CD4-positive, alpha-beta T cell treated with Interleukin-4 for 4 hours (primary cell): ENCODE results near the gene DNAJC11.
A peak's percentile ranks its signal among the peaks of the same experiment; 100 is the strongest.
"Not testable (repeated sequence)": the region's sequence is repeated elsewhere in the genome, so short reads cannot be mapped to it uniquely, and the experiment has no call there.

Source experiments
- DNase-seq: peaks from one replicate; pipeline ENCODE4 v3.0.0-alpha.2; 2020

Gene DNAJC11

DNA sequence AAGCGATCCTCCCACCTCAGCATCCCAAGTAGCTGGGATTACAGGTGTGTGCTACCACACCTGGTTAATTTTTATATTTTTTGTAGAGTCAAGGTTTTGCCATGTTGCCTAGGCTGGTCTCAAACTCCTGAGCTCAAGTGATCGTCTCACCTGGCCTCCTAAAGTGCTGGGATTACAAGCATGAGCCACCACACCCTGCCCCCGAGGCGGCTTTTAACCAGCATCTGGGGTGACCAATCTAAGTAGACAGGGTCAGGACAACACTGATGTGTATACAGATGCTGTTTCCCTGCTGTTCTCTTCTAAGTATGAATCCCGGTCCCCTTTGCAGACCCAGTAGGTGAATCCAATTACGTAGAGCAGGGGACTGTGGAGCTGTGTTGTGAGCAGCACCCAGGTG is 53.1 kb downstream of the DNAJC11 start:
- no peak for DNase-seq

DNA sequence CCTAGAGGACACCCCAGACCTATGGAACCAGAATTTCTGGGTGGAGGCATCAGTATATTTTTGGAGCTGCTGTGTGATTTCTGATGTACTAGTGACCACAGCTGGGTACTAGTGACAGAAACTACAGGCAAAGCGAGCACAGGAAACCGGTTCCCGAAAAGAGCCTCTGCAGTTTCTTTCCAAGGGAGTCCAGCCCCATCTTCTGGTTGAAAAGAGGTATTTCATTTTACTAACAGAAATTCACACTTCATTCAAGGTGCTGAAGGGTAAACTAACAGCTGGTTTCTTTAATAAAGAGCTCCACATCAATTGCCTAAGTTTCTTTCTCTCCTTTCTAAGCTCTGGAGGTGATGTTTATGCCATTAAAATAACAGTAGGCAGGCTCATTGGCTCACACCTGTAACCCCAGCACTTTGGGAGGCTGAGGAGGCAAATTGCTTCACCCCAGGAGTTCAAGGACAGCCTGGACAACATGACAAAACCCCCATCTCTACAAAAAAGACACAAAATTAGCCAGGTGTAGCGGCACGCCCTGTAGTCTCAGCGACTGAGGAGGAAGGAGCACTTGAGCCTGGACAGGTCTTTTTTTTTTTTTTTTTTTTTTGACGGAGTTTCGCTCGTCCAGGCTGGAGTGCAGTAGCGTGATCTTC is 55.0 kb downstream of the DNAJC11 start:
- peak; percentile 58 for DNase-seq

DNA sequence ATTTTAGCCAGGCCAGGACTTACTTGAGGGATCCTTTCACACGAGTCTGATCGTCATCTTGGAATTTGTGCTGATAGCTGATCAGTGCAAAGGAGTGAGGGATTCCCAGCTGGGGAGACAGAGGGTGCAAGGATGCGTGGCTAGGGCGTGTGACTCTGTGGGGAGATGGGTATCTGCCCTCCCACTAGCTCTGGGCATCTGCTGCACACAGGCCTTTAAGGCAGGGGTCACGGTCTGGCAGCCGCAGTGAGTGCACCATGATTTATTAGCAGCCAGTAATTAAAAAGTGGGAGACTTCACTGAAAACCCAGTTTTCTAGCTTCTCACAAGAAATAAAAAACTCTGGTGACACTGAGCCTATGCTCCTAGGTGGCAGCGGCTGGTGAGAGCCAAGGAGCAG is 56.6 kb downstream of the DNAJC11 start:
- DNase-seq: no peak

DNA sequence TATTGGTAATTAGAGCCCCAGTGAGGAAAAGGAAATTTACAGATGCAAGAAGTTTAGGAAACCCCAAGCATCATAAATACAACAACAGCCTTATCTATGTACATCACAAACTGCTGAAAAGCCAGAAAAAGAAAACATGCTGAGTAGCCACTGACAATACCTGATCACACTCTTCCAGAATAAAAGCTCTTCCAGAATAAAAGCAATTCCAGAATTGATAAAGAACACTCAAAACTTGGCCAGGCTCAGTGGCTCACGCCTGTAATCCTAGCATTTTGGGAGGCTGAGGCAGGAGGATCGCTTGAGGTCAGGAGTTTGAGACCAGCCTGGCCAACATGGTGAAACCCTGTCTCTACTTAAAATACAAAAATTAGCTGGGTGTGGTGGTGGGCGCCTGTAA is 60.7 kb downstream of the DNAJC11 start:
- DNase-seq: not testable (repeated sequence)

DNA sequence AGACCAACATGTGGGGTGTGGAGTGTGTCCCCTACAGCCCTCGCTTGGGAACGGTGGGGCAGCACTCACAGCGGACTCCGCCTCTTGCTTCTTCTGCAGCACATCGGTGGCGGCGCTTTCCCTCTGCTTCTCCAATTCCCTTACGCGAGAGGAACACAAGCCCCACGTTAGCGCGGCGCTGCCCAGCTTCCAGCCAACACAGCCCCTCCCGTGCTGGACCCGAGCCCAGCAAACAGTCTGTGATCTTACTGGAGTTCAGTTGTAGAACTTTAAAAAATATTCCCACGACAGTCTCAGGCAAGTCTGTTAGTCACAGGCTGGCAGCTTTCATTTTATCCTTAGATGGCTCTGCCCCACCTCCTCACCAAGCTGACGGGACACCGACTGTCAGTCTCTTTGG is 63.4 kb downstream of the DNAJC11 start:
- no peak for DNase-seq

DNA sequence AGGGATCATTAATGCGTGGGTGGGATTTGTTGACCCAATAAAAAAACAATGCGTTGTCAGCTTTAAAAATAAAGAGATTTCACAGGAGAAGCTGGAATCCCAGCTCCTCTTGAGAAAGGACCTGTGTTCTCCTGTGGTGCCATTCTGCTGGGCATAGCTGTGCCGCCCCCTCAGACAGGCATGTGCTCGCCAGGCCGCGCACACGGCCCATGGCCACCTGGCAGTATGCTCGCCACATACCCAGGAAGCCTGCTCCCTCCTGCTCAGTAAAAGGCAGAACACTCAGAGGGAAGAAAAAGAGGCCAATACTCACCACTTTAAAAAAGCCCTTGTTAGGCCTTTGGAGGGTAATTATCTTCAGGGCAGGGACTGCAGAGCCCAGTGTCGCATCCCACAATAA is 63.8 kb downstream of the DNAJC11 start:
- DNase-seq: no peak

DNA sequence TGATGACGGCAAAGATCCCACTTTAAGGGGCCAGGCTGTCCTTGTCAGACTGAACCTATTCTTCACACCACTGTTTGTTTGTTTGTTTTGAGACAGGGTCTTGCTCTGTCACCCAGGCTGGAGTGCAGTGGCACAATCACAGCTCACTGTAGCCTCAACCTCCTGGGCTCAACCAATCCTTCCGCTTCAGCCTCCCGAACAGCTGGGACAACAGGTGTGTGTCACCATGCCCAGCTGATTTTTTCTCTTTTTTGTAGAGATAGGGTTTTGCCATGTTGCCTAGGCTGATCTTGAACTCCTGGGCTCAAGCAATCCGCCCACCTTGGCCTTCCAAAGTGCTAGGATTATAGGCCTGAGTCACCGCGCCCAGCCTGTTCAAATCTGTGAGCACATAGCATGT is 64.8 kb downstream of the DNAJC11 start:
- DNase-seq: not testable (repeated sequence)

DNA sequence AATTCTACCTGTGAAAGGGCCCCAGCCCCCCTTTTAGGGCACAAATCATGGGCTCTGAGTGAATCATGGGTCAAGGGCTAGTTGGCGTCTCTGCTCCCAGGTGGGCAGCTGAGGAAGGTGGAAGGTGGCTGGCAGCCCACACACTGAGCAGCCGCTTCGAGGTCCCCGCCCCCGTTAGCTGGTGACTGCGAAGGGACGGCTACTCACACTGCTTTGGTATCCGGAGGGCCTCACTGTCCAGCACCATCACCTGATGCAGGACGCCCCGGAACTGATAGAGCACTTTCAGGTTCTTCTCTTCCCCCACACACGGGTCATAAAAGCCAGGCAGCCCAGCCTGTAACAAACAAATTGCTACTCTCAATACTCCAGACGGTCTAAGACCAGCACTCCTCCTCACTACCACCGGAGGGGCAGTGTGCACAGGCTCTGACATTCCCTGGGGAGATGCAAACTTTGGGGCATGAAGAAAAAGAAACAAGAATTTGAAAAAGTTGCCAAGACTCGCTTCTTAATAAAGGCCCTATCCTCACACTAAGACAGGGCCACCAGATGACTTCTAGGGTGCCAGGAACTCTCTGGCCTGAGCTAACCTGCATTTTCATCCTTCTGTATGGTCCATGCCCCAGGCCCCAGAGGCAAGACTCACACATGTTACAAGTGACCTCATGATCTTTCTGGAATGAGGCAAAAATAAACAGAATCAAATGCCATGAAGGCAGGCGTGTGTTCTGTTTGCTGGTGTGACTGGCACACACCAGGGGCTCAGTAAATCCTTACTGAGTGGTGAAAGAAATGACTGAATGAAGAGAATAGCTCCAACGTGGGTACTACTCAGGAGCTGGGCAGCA is 65.5 kb downstream of the DNAJC11 start:
- DNase-seq: no peak

DNA sequence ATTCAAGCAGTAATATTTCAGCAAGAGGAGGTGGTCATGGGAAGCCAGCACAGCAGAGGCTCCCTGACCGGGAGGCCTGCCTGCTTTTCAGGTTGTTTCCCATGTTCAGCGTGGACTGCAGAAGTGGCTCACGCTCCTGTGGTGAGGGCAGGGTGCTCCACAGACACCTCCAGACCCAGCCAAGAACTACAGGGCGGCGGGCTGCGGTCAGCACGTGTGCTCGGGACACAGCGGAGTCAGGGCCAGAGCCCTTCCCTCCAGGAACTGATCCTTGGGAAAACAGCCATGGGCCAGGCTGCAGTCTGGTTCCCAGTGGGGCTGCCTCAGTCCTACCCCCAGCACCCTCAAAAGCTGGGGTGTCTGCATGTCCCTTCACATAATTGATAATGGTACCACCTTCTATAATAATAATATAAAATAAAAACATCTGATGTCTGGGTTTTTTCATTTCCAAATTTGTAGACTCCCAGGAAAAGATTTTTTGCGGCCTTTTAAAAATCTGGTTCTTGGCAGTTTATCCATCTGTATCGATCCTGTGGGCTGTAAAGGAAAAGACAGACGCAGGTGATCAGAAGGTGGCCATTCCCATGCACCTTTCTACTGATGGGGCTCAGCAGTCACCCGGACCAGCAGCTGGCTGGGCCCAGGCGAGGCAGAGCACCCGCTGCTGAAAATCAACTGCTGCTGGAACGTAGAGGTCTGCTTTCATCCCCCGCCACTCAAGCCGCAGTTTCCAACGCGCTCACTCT is 66.3 kb downstream of the DNAJC11 start:
- no peak for DNase-seq

DNA sequence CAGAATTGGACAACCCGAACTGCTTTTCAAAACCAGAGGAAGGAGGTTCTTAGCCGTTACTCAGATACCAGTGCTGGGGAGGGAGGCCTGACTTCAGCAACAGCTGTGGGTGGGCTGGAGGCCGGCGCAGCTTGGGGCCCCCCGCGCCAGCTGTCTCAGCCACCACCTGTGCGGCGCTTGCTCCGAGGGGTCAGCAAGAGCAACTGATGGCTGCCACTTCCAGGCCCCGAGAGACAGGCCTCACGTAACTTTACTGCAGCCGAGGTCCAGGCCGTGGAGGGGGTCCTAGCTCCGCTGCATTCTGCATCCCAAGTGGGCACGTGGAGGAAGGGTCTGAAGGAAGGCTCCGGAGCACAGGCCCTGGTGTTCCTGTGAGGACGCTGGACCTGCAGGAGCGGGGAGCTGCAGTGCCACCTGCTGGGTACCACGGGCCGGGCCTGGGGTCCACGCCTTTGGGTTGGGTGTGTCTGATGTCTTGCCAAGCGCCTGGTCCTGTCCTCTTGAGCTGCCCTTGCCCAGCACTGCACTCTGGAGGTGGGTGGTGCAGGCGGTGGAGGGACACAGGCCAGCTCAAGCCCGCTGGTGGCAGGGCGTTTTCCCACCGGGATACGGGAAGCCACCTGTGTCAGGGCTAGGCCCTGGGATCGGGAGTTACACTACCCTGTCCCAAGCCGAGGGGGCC is 67.1 kb downstream of the DNAJC11 start:
- peak; percentile 34 for DNase-seq

DNA sequence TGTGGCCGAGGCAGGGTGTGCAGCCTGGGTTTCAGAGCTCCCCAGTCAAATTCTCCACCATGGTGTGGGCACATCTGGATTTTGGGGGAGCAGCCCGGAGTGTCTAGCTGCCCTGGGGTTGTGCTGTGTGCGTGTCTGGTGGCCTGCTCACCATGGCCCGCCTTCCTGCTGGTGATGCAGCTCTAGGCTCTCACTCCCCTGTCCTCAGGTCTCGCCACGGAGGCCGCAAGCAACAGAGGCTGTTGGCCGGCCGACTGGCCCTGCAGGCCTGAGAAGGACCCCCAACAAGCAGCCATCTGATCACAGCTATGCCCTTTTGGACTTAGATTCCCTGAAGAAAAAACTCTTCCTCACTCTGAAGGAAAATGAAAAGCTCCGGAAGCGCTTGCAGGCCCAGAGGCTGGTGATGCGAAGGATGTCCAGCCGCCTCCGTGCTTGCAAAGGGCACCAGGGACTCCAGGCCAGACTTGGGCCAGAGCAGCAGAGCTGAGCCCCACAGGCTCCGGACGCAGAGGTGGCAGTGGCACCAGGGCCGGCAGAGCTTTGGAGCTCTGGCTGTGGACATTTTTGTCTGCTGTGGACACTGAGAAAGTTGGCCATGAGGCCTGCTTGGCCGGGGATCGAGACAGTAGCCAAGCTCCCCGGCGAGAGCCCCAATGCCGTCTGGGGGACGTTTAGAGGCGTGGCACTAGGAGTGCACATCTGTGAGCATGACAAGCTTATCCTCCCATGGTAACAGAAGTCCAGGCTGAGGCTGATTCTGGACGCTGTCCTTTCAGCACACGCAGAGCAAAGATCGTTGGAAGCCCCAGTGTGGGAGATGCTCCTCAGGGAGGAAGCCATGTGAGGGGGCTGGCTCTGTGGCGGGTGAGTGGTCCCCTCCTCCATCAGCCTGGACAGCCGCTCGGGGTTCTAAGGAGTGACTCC is 68.8 kb downstream of the DNAJC11 start:
- no peak for DNase-seq

DNA sequence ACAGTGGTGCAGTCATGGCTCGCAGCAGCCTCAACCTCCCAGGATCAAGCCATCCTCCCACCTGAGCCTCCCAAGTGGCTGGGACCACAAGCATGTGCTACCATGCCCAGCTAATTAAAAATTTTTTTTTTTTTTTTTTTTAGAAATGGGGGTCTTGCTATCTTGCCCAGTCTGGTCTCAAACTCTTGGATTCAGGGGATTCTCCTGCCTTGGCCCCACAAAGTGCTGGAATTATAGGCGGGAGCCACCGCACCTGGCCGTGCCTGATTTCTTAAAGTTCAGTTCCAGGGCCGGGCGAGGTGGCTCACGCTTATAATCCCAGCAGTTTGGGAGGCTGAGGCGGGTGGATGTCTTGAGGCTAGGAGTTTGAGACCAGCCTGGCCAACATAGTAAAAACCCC is 70.6 kb downstream of the DNAJC11 start:
- DNase-seq: no peak

DNA sequence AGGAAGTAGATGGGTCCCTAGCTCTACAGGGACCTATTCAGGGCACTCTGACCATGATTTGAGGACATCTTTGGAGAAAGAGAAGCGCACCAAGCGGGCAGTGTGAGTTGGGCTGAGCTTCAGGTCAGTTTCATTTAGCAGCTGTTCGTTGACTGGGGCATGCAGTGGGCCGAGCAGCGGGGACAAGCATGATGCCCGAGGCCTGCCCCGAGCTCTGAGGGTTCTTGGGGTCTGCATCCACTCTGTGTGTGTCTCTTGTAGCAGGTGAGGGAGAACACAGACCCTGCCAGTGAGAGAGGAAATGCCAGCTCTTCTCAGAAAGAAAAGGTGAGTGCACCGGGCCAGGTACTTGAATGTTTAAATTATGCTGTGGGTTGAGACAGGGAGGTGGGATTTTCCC is 71.6 kb downstream of the DNAJC11 start:
- DNase-seq: no peak

DNA sequence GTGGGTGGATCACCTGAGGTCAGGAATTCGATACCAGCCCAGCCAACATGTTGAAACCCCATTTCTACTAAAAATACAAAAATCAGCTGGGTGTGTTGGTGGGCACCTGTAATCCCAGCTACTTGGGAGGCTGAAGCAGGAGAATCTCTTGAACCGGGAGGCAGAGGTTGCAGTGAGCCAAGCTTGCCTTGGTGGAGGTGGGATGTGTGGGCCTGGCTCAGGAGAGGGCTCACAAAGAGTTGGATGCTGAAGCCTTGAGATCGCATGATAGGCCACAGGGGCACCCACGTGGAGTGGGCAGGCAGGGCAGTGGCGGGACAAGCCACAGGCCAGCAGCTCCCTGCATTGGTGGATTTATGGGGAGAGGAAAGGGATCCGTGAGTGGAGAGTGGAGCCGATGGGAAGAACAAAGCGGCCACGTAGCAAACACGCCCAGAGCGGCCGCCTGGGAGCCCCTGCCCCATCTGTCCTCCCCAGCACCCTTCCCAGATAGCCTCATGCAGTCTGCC is 72.6 kb downstream of the DNAJC11 start:
- DNase-seq: no peak

DNA sequence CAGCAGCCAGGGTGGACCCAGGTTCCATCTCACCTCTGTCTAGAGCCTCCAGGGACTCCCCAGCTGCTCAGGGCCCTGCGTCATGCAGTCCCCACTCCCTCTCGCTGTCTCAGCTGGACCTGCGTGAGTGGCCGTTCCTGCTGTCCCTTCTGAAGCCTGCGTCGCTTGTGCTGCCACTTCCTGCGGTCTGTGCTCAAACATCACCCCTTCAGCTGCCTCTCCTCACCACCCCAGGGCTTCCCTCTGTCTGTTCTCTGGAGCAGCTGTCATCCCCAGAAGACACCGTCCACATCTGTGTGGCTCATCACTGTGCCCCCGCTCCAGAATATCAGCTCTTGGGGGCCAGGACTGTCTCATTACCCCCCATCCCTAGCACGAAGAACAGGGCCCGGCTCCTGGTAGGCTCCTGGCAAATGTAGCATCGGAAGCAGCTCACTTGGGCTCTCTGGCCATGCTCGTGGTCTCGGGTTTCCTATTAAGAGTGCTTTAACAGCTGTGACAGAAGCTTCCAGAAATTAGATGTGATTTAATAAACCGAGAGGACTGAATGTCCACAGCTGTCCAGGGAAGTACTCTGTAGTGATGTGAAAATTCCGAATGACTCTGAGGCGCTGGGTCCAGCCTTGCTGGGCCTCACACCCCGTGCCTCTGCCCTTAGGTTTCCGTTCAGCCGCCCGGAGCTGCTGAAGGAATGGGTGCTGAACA is 73.6 kb downstream of the DNAJC11 start:
- DNase-seq: no peak

DNA sequence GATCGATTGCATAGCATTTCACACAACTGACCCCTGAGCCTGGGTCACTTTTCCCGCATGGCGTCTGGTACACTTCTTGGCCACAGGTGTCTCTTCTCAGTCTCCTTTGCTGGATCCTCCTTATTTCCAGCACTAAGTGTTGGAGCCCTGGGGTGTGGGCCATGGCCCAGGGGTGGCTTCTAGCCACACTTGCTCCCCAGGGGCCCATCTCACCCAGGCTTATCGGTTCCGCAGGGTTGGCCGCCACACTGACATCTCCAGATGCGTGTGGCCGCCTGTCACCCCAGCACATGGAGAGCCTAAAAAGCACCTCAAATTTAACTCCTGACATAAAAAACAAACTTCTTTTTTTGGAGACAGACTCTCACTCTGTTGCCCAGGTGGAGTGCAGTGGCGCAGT is 74.6 kb downstream of the DNAJC11 start:
- no peak for DNase-seq

DNA sequence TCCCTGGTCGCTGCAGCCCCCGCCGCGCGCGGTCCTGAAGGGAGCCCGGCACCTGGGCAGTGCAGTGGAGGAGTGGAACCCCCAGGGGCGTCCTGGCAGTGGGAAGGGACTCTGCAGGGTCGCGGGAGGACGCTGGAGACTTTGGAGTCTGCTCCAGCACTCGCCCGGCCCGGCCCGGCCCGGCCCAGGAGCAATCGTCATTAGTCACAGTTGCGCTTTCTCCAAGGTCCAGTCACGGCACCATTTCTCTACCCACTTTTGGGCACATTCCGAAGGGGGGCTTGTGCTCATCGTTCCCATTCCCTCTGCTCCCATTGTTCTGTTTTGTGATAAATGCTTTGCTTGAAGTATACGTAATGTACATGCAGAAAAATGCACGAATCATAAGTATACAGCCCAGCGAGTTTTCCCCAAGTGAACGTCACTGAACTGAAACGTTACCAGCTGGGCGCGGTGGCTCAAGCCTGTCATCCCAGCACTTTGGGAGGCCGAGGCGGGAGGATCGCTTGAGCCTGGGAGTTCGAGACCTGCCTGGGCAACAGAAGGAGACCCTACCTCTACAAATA is 75.9 kb downstream of the DNAJC11 start:
- DNase-seq: peak; percentile 11

DNA sequence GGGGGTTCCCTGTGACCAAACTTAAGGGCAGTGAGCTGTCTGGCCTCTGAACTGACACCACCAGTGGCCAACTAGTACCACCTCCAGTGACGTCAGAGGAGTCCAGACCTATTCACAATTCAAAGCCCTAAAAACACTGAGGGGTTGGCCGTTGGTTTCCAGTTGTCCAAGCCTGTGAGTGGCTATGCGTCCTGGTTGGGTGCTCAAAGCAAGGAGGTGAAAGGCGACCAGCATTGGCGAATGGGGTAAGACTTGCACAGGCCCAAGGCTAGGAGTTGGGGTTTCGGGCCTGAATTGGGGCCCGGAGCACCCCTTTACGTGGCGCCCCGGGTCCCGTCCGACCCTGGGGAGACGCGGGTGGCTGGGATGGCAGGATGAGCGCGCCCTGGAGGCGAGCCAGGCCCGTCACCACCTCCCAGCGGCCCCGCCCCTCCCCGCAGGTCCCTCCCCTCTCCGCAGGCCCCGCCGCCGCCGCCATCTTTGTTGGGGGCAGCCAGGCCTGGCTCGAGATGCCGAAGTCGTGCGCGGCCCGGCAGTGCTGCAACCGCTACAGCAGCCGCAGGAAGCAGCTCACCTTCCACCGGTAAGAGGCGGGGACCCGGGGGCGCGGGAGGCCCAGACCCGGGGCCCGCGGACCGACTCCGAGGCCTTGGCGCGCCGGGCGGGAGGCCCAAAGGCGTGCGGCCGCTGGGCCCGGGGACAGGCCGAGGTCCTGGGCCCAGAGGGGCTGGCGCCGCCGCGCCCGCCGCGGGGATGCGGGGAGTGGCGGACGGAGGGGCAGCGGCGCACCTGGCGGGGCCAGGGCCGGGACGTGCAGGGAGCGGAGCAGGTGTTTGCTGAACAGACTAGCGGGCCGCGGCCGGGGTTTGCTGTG is 76.7 kb downstream of the DNAJC11 start, which contains the start of gene THAP3:
TSS of gene THAP3 (plus strand) at position 159 of the 874 bp plus-strand sequence. CDS start at position 510, 351 bp downstream.
- DNase-seq: peak; percentile 88

DNA sequence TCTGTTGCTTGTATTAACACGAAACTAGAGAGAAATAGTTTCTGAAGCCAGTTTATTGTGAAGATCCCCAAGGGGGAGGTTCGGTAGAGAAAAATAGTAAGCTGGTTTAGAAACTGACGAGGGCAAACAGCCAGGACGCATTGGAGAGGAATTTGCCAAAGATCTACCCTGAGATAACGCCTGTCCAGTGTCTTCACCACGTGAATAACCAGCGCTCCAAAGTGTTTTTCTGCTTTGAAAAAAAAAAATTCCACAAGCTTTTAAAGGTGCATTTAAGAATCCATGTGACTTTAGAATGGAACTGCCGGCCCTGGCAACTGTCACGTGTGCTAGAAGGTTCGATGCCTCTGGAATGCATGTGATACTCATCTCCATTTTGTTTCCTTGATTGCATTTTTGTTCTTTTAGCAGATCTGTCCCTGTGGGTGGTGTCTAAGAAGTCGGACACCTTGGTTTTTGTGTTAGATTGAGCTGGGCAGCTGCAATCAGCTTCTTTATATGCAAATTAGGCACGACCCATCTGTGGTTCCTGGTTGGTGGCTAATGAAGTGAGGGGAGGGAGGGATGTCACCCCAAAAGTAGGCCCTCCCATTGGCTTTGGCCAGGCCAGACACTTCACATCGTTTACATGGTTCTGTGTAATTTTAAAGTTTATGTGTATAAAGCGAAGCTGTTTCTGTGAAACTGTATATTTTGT is 78.2 kb downstream of the DNAJC11 start:
- no peak for DNase-seq
